HG03064 (cell line): Measurements from ENCODE around the gene APRT.

ENCODE experiments used
- ATAC-seq: cut with Tn5 transposase; IDR thresholded peaks from one replicate; pipeline ENCODE4 v1.9.1; 2021; ENCODE audit warnings: low read depth; ENCODE audit not compliant: unreplicated experiment

Gene APRT

GRCh38 chr16:88811769-88812512 lies at the start of gene APRT:
APRT (minus strand) TSS chr16:88811928; CDS start chr16:88811899, 29 bp downstream.
- ATAC-seq = peak; percentile 49

GRCh38 chr16:88861359-88861758 lies 49.6 kb upstream of the APRT start:
- no peak for ATAC-seq

- ATAC-seq = no peak
These were observed 47.8 kb upstream of the APRT start for GRCh38 chr16:88859381-88860091.

- no peak for ATAC-seq
These were observed 46.1 kb upstream of the APRT start for GRCh38 chr16:88857728-88858339.

- ATAC-seq = no peak
These were observed 45.4 kb upstream of the APRT start, which contains the start of the genes GALNS and TRAPPC2L for GRCh38 chr16:88856828-88857727. GALNS (minus strand) TSS chr16:88856947; CDS start chr16:88856877, 70 bp downstream. TRAPPC2L (plus strand) TSS chr16:88857127; CDS start chr16:88857151, 24 bp downstream.

- no peak for ATAC-seq
These were observed 44.5 kb upstream of the APRT start for GRCh38 chr16:88856122-88856827.

GRCh38 chr16:88855736-88856121 lies 44.0 kb upstream of the APRT start:
- no peak for ATAC-seq

GRCh38 chr16:88855176-88855575 lies 43.4 kb upstream of the APRT start:
- no peak for ATAC-seq

GRCh38 chr16:88854306-88855111 lies 42.8 kb upstream of the APRT start:
- ATAC-seq = no peak

- ATAC-seq = no peak
These were observed 41.7 kb upstream of the APRT start for GRCh38 chr16:88853325-88853941.

- no peak for ATAC-seq
These were observed 39.9 kb upstream of the APRT start for GRCh38 chr16:88851616-88852015.

GRCh38 chr16:88850531-88851199 lies 38.9 kb upstream of the APRT start:
- ATAC-seq = no peak

GRCh38 chr16:88848557-88848956 lies 36.8 kb upstream of the APRT start:
- ATAC-seq = no peak

GRCh38 chr16:88847654-88848053 lies 35.9 kb upstream of the APRT start:
- no peak for ATAC-seq

- ATAC-seq = no peak
These were observed 34.4 kb upstream of the APRT start for GRCh38 chr16:88846088-88846487.

- no peak for ATAC-seq
These were observed 32.8 kb upstream of the APRT start for GRCh38 chr16:88844419-88845036.

- no peak for ATAC-seq
These were observed 31.5 kb upstream of the APRT start for GRCh38 chr16:88843256-88843655.

- no peak for ATAC-seq
These were observed 31.1 kb upstream of the APRT start for GRCh38 chr16:88842806-88843205.
